DMS114 treated with DMSO at 0.1 percent for 48 hours (cell line): ENCODE results near the gene PCDHGB2.
"Not testable (repeated sequence)": the region's sequence is repeated elsewhere in the genome, so short reads cannot be mapped to it uniquely, and the experiment has no call there.

Experiments used
- DNase-seq: peaks from one replicate; lab custom pipeline; 2025; ENCODE audit not compliant: unreplicated experiment; lab: John Stamatoyannopoulos, UW

PCDHGB2 gene

DNA sequence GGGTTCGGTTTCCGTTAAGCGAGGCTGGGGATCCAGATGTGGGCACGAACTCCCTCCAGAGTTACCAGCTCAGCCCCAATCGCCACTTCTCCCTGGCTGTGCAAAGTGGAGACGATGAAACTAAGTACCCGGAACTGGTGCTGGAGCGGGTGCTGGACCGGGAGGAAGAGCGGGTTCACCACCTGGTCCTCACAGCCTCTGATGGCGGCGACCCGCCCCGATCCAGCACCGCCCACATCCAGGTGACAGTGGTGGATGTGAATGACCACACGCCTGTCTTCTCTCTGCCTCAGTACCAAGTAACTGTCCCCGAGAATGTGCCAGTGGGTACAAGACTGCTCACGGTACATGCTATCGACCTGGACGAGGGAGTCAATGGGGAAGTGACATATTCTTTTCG, 23.6 kb downstream of the PCDHGB2 start:
- no peak for DNase-seq

DNA sequence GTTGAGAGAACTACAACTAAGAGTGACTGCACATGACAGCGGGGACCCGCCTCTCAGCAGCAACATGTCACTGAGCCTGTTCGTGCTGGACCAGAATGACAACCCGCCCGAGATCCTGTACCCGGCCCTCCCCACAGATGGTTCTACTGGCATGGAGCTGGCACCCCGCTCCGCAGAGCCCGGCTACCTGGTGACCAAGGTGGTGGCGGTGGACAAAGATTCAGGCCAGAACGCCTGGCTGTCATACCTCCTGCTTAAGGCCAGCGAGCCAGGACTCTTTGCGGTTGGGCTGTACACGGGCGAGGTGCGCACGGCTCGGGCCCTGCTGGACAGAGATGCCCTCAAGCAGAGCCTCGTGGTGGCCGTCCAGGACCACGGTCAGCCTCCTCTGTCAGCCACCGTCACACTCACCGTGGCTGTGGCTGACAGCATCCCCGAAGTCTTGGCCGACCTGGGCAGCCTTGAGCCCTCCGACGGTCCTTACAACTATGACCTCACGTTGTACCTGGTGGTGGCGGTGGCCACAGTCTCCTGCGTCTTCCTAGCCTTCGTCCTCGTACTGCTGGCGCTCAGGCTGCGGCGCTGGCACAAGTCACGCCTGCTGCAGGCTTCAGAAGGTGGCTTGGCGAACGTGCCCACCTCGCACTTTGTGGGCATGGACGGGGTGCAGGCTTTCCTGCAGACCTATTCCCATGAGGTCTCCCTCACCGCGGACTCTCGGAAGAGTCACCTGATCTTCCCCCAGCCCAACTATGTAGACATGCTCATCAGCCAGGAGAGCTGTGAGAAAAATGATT, 24.9 kb downstream of the PCDHGB2 start:
- DNase-seq = no peak

DNA sequence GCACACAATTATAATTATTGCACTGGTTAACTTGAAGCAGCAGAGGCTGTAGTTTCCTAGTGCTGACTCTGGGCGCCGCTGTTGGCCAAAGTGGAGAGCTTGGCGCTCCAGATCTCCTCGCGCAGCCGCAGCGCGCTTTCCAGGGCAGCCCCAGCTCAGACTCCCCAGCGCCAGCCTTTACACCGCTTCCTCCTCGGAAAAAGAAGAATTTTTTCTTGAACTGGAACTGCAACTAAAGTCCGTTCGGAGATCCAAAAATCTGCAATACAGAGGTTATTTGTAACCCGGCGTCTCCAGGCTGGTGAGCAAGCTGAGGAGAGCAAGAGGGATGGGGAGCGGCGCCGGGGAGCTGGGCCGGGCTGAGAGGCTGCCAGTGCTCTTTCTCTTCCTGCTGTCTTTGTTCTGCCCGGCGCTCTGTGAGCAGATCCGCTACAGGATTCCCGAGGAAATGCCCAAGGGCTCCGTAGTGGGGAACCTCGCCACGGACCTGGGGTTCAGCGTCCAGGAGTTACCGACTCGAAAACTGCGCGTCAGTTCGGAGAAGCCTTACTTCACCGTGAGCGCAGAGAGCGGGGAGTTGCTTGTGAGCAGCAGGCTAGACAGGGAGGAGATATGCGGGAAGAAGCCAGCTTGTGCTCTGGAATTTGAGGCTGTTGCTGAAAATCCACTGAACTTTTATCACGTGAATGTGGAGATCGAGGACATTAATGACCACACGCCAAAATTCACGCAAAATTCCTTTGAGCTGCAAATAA, 27.9 kb downstream of the PCDHGB2 start, which contains the start of gene PCDHGB4:
Gene PCDHGB4, plus strand, starts transcription at position 142 of the 755 bp plus-strand sequence. Its CDS starts 187 bp downstream, at position 329.
- DNase-seq = not testable (repeated sequence)

DNA sequence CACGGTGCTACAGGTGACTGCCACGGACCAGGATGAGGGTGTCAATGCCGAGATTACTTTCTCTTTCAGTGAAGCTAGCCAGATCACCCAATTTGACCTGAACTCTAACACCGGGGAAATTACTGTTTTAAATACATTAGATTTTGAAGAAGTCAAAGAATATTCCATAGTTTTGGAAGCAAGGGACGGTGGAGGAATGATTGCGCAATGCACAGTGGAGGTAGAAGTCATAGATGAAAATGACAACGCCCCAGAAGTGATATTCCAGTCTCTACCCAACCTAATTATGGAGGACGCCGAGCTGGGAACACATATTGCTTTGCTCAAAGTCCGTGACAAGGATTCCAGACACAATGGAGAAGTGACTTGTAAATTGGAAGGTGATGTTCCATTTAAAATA, 28.9 kb downstream of the PCDHGB2 start:
- DNase-seq = no peak

DNA sequence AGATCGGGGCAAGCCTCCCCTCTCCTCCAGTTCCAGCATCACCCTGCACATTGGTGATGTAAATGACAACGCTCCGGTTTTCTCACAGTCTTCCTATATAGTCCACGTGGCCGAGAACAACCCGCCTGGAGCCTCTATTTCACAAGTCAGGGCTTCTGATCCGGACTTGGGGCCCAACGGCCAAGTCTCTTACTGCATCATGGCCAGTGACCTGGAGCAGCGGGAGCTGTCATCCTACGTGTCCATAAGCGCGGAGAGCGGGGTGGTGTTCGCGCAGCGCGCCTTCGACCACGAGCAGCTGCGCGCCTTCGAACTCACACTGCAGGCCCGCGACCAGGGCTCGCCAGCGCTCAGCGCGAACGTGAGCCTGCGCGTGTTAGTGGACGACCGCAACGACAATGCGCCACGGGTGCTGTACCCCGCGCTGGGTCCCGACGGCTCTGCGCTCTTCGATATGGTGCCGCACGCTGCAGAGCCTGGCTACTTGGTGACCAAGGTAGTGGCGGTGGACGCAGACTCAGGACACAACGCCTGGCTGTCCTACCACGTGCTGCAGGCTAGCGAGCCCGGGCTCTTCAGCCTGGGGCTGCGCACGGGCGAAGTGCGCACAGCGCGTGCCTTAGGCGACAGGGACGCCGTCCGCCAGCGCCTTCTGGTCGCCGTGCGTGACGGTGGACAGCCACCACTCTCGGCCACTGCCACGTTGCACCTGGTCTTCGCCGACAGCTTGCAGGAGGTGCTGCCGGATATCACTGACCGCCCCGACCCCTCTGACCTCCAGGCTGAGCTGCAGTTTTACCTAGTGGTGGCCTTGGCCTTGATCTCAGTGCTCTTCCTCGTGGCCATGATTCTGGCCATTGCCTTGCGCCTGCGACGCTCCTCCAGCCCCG, 29.6 kb downstream of the PCDHGB2 start:
- DNase-seq = no peak

DNA sequence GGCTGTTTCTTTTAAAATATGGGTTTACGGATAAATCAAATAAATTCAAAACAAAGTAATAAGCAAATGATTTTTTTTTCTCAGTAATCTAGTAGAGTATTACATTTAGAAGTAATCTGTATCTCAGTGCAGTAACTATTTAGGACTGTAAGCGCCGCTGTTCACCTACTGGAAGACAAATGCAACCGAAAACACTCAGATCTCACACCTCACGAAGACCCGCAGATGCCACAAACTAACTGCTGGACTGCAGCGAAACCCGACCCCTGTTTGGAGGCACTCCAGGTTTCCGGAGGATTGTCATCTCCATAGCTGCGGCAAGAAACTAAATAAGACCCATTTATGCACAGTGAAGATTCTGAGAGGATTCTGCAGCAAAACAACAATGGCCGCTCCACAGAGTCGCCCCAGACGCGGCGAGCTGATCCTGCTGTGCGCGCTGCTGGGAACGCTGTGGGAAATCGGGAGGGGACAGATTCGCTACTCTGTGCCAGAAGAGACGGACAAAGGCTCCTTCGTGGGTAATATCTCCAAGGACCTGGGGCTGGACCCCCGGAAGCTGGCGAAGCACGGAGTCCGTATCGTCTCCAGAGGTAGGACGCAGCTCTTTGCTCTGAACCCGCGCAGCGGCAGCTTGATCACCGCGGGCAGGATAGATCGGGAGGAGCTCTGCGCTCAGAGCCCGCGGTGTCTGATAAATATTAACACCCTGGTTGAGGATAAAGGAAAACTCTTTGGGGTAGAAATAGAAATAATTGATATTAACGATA, 32.8 kb downstream of the PCDHGB2 start, which contains the start of gene PCDHGA8:
Gene PCDHGA8, plus strand, starts transcription at position 205 of the 770 bp plus-strand sequence. Its CDS starts 181 bp downstream, at position 386.
- DNase-seq = no peak

DNA sequence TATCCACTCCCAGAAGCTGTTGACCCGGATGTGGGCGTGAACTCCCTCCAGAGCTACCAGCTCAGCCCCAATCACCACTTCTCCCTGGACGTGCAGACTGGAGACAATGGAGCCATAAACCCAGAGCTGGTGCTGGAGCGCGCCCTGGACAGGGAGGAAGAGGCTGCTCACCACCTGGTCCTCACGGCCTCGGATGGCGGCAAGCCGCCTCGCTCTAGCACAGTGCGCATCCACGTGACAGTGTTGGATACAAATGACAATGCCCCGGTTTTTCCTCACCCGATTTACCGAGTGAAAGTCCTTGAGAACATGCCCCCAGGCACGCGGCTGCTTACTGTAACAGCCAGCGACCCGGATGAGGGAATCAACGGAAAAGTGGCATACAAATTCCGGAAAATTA, 33.5 kb downstream of the PCDHGB2 start:
- no peak for DNase-seq

DNA sequence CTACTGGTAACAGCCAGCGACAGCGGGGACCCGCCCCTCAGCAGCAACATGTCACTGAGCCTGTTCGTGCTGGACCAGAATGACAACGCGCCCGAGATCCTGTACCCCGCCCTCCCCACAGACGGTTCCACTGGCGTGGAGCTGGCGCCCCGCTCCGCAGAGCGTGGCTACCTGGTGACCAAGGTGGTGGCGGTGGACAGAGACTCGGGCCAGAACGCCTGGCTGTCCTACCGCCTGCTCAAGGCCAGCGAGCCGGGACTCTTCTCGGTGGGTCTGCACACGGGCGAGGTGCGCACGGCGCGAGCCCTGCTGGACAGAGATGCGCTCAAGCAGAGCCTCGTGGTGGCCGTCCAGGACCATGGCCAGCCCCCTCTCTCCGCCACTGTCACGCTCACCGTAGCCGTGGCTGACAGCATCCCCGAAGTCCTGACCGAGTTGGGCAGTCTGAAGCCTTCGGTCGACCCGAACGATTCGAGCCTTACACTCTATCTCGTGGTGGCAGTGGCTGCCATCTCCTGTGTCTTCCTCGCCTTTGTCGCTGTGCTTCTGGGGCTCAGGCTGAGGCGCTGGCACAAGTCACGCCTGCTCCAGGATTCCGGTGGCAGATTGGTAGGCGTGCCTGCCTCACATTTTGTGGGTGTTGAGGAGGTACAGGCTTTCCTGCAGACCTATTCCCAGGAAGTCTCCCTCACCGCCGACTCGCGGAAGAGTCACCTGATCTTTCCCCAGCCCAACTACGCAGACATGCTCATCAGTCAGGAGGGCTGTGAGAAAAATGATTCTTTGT, 34.8 kb downstream of the PCDHGB2 start:
- DNase-seq = not testable (repeated sequence)

DNA sequence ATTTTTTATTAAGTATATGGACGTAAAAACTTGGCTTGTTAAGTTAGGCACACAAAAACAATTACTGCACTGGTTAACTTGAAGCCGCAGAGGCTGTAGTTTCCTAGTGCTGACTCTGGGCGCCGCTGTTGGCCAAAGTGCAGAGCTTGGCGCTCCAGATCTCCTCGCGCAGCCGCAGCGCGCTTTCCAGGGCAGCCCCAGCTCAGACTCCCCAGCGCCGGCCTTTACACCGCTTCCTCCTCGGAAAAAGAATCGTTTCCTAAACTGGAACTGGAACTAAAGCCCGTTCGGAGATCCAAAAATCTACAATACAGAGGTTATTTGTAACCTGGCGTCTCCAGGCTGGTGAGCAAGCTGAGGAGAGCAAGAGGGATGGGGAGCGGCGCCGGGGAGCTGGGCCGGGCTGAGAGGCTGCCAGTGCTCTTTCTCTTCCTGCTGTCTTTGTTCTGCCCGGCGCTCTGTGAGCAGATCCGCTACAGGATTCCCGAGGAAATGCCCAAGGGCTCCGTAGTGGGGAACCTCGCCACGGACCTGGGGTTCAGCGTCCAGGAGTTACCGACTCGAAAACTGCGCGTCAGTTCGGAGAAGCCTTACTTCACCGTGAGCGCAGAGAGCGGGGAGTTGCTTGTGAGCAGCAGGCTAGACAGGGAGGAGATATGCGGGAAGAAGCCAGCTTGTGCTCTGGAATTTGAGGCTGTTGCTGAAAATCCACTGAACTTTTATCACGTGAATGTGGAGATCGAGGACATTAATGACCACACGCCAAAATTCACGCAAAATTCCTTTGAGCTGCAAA, 38.2 kb downstream of the PCDHGB2 start, which contains the start of gene PCDHGB5:
Gene PCDHGB5, plus strand, starts transcription at position 192 of the 796 bp plus-strand sequence. Its CDS starts 181 bp downstream, at position 373.
- not testable (repeated sequence) for DNase-seq

DNA sequence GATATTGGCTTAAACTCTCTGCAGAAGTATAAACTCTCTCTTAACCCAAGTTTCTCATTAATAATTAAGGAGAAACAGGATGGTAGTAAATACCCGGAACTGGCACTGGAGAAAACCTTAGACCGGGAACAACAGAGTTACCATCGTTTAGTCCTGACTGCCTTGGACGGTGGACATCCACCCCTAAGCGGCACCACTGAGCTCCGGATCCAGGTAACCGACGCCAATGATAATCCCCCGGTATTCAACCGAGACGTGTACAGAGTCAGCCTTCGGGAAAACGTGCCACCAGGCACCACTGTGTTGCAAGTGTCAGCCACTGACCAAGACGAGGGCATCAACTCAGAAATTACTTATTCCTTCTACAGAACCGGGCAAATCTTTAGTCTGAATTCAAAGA, 38.8 kb downstream of the PCDHGB2 start:
- no peak for DNase-seq

DNA sequence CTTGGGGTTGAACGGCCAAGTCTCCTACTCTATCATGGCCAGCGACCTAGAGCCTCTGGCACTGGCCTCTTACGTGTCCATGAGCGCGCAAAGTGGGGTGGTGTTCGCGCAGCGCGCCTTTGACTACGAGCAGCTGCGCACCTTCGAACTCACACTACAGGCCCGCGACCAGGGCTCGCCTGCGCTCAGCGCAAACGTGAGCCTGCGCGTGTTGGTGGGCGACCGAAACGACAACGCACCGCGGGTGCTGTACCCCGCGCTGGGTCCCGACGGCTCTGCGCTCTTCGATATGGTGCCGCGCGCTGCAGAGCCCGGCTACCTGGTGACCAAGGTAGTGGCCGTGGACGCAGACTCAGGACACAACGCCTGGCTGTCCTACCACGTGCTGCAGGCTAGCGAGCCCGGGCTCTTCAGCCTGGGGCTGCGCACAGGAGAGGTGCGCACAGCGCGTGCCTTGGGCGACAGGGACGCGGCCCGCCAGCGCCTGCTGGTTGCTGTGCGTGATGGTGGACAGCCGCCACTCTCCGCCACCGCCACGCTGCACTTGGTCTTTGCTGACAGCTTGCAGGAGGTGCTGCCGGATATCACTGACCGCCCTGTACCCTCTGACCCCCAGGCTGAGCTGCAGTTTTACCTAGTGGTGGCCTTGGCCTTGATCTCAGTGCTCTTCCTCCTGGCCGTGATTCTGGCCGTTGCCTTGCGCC, 39.9 kb downstream of the PCDHGB2 start:
- DNase-seq = no peak

DNA sequence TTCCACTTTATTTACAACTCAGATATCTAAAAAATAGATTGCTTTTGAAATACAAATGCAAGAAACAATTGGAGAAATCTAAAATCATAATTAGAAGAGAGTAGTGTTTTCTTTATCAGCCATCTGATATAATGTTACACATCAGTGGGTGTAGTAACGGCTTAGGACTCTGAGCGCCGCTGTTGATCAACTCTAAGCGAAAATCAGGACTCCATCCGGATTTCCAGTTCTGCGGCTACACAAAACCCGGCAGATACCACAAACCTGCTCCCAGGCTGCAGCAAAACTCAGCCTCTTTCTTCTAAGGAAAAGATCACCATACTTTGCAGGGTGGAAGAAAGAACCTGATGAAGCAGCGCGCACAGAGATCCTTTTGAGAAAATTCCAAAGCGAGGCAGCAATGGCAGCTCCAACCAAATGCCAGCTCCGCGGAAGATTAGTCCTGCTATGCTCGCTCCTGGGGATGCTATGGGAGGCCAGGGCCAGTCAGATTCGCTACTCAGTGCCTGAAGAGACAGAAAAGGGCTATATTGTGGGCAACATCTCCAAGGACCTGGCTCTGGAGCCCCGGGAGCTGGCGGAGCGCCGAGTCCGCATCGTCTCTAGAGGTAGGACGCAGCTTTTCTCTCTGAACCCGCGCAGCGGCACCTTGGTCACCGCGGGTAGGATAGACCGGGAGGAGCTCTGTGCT, 42.9 kb downstream of the PCDHGB2 start, which contains the start of gene PCDHGA9:
Gene PCDHGA9, plus strand, starts transcription at position 226 of the 691 bp plus-strand sequence. Its CDS starts 175 bp downstream, at position 401.
- no peak for DNase-seq

DNA sequence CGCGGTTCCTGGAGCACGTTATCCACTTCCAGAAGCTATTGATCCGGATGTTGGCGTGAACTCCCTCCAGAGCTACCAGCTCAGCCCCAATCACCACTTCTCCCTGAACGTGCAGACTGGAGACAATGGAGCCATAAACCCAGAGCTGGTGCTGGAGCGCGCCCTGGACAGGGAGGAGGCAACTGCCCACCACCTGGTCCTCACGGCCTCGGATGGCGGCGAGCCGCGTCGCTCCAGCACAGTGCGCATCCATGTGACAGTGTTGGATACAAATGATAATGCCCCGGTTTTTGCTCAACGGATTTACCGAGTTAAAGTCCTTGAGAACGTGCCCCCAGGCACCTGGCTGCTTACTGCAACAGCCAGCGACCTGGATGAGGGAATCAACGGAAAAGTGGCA, 43.6 kb downstream of the PCDHGB2 start:
- DNase-seq = no peak

DNA sequence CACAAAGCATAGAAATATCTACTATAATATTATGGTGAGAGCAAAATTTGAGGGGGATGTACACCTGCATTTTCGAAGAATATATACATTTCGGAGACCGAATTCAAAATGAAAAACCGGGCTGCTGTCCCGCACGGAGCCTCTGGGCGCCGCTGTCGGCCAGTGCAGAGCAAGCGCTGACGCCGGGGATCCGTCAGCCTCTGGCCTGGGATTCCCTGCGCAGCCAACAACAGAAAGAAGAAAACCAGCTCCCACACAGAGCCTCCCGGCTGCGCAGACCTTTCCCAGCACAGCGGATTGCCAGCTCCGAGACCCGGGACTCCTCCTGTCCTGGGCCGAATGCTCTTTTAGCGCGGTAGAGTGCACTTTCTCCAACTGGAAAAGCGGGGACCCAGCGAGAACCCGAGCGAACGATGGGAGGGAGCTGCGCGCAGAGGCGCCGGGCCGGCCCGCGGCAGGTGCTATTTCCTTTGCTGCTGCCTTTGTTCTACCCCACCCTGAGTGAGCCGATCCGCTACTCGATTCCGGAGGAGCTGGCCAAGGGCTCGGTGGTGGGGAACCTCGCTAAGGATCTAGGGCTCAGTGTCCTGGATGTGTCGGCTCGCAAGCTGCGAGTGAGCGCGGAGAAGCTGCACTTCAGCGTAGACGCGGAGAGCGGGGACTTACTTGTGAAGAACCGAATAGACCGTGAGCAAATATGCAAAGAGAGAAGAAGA, 48.2 kb downstream of the PCDHGB2 start, which contains the start of gene PCDHGB6:
Gene PCDHGB6, plus strand, starts transcription at position 232 of the 716 bp plus-strand sequence. Its CDS starts 182 bp downstream, at position 414.
- DNase-seq = not testable (repeated sequence)

DNA sequence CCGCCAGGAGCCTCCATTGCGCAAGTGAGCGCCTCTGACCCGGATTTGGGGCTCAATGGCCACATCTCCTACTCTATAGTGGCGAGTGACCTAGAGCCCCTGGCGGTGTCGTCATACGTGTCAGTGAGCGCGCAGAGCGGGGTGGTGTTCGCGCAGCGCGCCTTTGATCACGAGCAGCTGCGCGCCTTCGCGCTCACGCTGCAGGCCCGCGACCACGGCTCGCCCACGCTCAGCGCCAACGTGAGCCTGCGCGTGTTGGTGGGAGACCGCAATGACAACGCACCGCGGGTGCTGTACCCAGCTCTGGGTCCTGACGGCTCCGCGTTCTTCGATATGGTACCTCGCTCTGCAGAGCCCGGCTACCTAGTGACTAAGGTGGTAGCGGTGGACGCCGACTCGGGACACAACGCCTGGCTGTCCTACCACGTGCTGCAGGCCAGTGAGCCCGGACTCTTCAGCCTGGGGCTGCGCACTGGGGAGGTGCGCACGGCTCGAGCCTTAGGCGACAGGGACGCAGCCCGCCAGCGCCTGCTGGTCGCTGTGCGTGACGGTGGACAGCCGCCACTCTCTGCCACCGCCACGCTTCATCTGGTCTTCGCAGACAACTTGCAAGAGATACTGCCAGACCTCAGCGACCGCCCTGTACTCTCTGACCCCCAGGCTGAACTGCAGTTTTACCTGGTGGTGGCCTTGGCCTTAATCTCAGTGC, 50.0 kb downstream of the PCDHGB2 start:
- no peak for DNase-seq

DNA sequence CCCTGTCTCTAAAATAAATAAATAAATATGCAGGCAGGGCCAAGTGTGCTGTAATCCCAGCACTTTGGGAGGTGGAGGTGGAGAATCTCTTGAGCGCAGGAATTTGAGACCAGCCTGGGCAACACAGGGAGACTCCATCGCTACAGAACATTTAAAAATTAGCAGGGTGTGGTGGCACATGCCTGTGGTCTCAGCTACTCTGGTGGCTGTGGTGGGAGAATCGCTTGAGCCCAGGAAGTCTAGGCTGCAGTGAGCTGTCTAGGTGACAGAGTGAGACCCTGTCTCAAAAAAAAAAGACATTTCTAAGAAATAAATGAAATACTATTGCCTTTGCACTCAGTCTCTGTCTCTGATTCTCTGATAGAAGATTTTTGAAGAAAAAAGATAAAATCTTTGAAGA, 51.8 kb downstream of the PCDHGB2 start:
- no peak for DNase-seq
